Loucy (cell line): ENCODE data around the gene MROH2B.

Experiments used
- H2AFZ ChIP-seq: fragments of 200-600 bp; sonication (generic); 2 replicates; pipeline ENCODE4 v1.6.0; 2016; ENCODE audit warnings: antibody characterized with exemption, mild to moderate bottlenecking, low read length, moderate library complexity
- H3F3A ChIP-seq: fragments of 200-600 bp; 2 replicates; pipeline ENCODE4 v1.6.0; 2016; ENCODE audit warnings: antibody characterized with exemption, low read depth, mild to moderate bottlenecking
- H3K27me3 ChIP-seq: fragments of 200-600 bp; sonication (generic); 2 replicates; pipeline ENCODE4 v1.6.1; 2014; ENCODE audit warnings: low read length, mild to moderate bottlenecking; ENCODE audit not compliant: insufficient read depth, poor library complexity, severe bottlenecking
- H3K36me3 ChIP-seq: fragments of 200-600 bp; sonication (generic); 2 replicates; pipeline ENCODE4 v1.6.1; 2016; ENCODE audit warnings: low read length; ENCODE audit not compliant: insufficient read depth
- H3K4me1 ChIP-seq: fragments of 200-600 bp; sonication (generic); 2 replicates; pipeline ENCODE4 v1.5.1; 2014; ENCODE audit warnings: low read length, mild to moderate bottlenecking; ENCODE audit not compliant: insufficient read depth, poor library complexity, severe bottlenecking
- H3K4me2 ChIP-seq: fragments of 200-600 bp; sonication (generic); 2 replicates; pipeline ENCODE4 v1.6.0; 2014; ENCODE audit warnings: antibody characterized with exemption, low read length, low read depth, mild to moderate bottlenecking; ENCODE audit not compliant: poor library complexity, severe bottlenecking
- H3K4me3 ChIP-seq: fragments of 200-600 bp; sonication (generic); 2 replicates; pipeline ENCODE4 v1.5.1; 2014; ENCODE audit warnings: low read length, mild to moderate bottlenecking, mixed read lengths; ENCODE audit not compliant: poor library complexity, severe bottlenecking
- H3K79me2 ChIP-seq: fragments of 200-600 bp; sonication (generic); 2 replicates; pipeline ENCODE4 v1.6.1; 2014; ENCODE audit warnings: low read length; ENCODE audit not compliant: insufficient read depth
- H3K9ac ChIP-seq: fragments of 200-600 bp; sonication (generic); 2 replicates; pipeline ENCODE4 v1.6.0; 2014; ENCODE audit warnings: mild to moderate bottlenecking, low read depth, low read length, moderate library complexity; ENCODE audit not compliant: poor library complexity, severe bottlenecking
- H3K9me2 ChIP-seq: fragments of 200-600 bp; sonication (generic); replicated peaks from 2 replicates; pipeline ENCODE4 v1.6.1; 2016; ENCODE audit warnings: low read depth, low read length, mixed read lengths
- H3K9me3 ChIP-seq: fragments of 200-600 bp; sonication (generic); 2 replicates; pipeline ENCODE4 v1.6.1; 2014; ENCODE audit warnings: mild to moderate bottlenecking, antibody characterized with exemption, low read length, low read depth; ENCODE audit not compliant: insufficient read depth
- H4K20me1 ChIP-seq: fragments of 200-600 bp; sonication (generic); 2 replicates; pipeline ENCODE4 v1.6.0; 2014; ENCODE audit warnings: antibody characterized with exemption, low read length, mild to moderate bottlenecking; ENCODE audit not compliant: insufficient read depth, poor library complexity, severe bottlenecking
- CTCF ChIP-seq: fragments of 200-600 bp; sonication (generic); conservative IDR thresholded peaks from 2 replicates; pipeline ENCODE4 v1.5.1; 2014; ENCODE audit warnings: mild to moderate bottlenecking, antibody characterized with exemption, low read length
- EZH2phosphoT487 ChIP-seq: fragments of 200-600 bp; IDR thresholded peaks from 2 replicates; pipeline ENCODE4 v1.6.1; 2018; ENCODE audit warnings: antibody characterized with exemption, mild to moderate bottlenecking, moderate library complexity, borderline replicate concordance

Gene MROH2B

GRCh38 chr5:40955313-40955712, 115.8 kb downstream of the MROH2B start:
- no peaks in the 10 kb centered on the region for H3F3A ChIP-seq
- no peaks in the 10 kb centered on the region for H3K27me3 ChIP-seq
- H4K20me1 ChIP-seq = no peaks in the 10 kb centered on the region
- no peaks in the 10 kb centered on the region for H3K9me3 ChIP-seq
- H3K4me2 ChIP-seq = no peak overlapping the region
- no peak overlapping the region for H3K4me3 ChIP-seq
- no peaks in the 10 kb centered on the region for H3K79me2 ChIP-seq
- peaks cover 8% of the 10 kb centered on the region for H3K4me1 ChIP-seq
- no peaks in the 10 kb centered on the region for H3K9me2 ChIP-seq
- no peak overlapping the region for H3K9ac ChIP-seq
- no peaks in the 10 kb centered on the region for H3K36me3 ChIP-seq
- no peak overlapping the region for H2AFZ ChIP-seq
- TF ChIP-seq EZH2phosphoT487 (no peak), CTCF (no peak)
